Nephron progenitor cell (in vitro differentiated cells): ENCODE data around the gene WDR44.
A peak's percentile ranks its signal among the peaks of the same experiment; 100 is the strongest.
"Not testable (repeated sequence)": the region's sequence is repeated elsewhere in the genome, so short reads cannot be mapped to it uniquely, and the experiment has no call there.

ENCODE experiments used
- DNase-seq: peaks from one replicate; pipeline ENCODE4 v3.0.0; 2021
- H3K27ac Mint-ChIP-seq: 2 replicates; pipeline ENCODE4 v1.8.0; 2021; ENCODE audit warnings: mild to moderate bottlenecking, moderate library complexity, mixed read lengths
- H3K27me3 Mint-ChIP-seq: 2 replicates; pipeline ENCODE4 v1.8.0; 2021; ENCODE audit warnings: mild to moderate bottlenecking, low read depth, mixed read lengths; ENCODE audit not compliant: poor library complexity
- H3K36me3 Mint-ChIP-seq: 2 replicates; pipeline ENCODE4 v1.8.0; 2021; ENCODE audit warnings: low read depth, mixed read lengths
- H3K4me1 Mint-ChIP-seq: 2 replicates; pipeline ENCODE4 v1.8.0; 2021; ENCODE audit warnings: mixed read lengths
- H3K4me3 Mint-ChIP-seq: 2 replicates; pipeline ENCODE4 v1.8.0; 2021; ENCODE audit warnings: mild to moderate bottlenecking, moderate library complexity, mixed read lengths
- H3K9me3 Mint-ChIP-seq: 2 replicates; pipeline ENCODE4 v1.8.0; 2021; ENCODE audit warnings: mild to moderate bottlenecking, moderate library complexity, mixed read lengths
- TF ChIP-seq, protein P1 (sequence below): fragments of 200-600 bp; sonication (generic); IDR thresholded peaks from 2 replicates; pipeline ENCODE4 v1.5.0; 2021; ENCODE audit warnings: antibody characterized with exemption

Gene WDR44

DNA sequence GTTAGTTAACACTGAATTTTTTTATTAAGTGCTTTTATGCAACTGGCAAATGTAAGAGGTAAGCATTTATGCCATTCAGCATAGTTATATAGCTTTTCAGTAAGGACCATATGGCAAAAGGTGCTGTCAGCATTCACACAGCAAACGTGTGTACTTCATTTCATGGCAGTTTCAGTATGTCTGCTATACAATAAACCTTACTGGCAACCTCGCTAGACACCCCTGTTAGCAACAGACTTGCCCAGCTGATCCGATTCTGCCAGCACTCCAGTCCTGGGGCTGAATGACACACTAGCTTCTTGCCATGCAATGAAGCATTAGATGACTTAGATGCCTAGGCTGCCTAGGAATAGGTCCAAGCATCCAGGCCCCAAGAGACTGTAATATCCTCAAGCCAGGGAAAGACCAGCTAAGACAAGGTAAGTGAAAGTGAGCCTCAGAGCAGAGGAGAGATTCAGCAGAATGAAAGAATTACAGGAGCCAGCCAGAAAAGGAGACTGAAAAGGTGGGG, 102.4 kb downstream of the WDR44 start:
- Mint-ChIP-seq H3K9me3 (no peaks in the 10 kb centered on the region), H3K27ac (peak overlapping the region; percentile 24), H3K36me3 (peaks cover 32% of the 10 kb centered on the region), H3K4me1 (no peaks in the 10 kb centered on the region), H3K27me3 (no peaks in the 10 kb centered on the region), H3K4me3 (no peak overlapping the region)
- TF ChIP-seq, protein P1, sequence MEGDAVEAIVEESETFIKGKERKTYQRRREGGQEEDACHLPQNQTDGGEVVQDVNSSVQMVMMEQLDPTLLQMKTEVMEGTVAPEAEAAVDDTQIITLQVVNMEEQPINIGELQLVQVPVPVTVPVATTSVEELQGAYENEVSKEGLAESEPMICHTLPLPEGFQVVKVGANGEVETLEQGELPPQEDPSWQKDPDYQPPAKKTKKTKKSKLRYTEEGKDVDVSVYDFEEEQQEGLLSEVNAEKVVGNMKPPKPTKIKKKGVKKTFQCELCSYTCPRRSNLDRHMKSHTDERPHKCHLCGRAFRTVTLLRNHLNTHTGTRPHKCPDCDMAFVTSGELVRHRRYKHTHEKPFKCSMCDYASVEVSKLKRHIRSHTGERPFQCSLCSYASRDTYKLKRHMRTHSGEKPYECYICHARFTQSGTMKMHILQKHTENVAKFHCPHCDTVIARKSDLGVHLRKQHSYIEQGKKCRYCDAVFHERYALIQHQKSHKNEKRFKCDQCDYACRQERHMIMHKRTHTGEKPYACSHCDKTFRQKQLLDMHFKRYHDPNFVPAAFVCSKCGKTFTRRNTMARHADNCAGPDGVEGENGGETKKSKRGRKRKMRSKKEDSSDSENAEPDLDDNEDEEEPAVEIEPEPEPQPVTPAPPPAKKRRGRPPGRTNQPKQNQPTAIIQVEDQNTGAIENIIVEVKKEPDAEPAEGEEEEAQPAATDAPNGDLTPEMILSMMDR, result no peak
- DNase-seq, result no peak

- no peak for DNase-seq
- H3K36me3 Mint-ChIP-seq, result peaks cover 18% of the 10 kb centered on the region
- TF ChIP-seq, protein P1, result no peak
- peaks cover 2% of the 10 kb centered on the region for H3K27me3 Mint-ChIP-seq
- H3K27ac Mint-ChIP-seq, result no peak overlapping the region
- H3K4me3 Mint-ChIP-seq, result no peak overlapping the region
- H3K9me3 Mint-ChIP-seq, result peaks cover 4% of the 10 kb centered on the region
- peaks cover 5% of the 10 kb centered on the region for H3K4me1 Mint-ChIP-seq
Measured at GRCh38 chrX:118455013-118455412, 109.1 kb downstream of the WDR44 start.

GRCh38 chrX:118459494-118459893, 113.6 kb downstream of the WDR44 start:
- TF ChIP-seq, protein P1, result peak; percentile 49
- Mint-ChIP-seq H3K36me3 (no peaks in the 10 kb centered on the region), H3K27ac (no peak overlapping the region), H3K27me3 (peaks cover 5% of the 10 kb centered on the region), H3K9me3 (peaks cover 11% of the 10 kb centered on the region), H3K4me3 (no peak overlapping the region), H3K4me1 (peaks cover 5% of the 10 kb centered on the region)
- no peak for DNase-seq

DNA sequence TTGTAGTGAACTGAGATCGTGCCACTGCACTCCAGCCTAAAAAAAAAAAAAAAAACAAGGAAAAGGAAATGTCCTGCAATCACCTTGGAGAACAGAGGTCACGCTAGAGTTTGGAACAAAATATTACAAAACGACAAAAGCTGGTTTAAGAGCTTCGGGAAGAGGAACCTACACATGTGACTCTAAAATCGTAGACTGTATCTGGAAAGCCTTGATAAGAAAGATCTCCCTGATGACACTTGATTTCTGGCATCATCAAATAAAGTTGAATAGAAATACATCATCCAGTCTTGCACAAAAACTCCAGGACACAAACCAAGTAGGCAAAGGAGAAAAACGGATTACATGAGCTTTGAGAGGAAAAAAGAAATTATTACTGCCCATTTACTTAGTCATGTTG, 118.6 kb downstream of the WDR44 start:
- Mint-ChIP-seq H3K27ac (no peak overlapping the region), H3K4me3 (no peak overlapping the region), H3K36me3 (no peaks in the 10 kb centered on the region), H3K4me1 (no peaks in the 10 kb centered on the region), H3K9me3 (peaks cover 12% of the 10 kb centered on the region), H3K27me3 (peaks cover 3% of the 10 kb centered on the region)
- no peak for DNase-seq
- TF ChIP-seq, protein P1, result no peak

GRCh38 chrX:118468122-118468521, 122.2 kb downstream of the WDR44 start:
- no peak for DNase-seq
- peaks cover 7% of the 10 kb centered on the region for H3K27me3 Mint-ChIP-seq
- H3K27ac Mint-ChIP-seq, result no peak overlapping the region
- no peaks in the 10 kb centered on the region for H3K4me1 Mint-ChIP-seq
- no peaks in the 10 kb centered on the region for H3K36me3 Mint-ChIP-seq
- TF ChIP-seq, protein P1, result no peak
- peaks cover 35% of the 10 kb centered on the region for H3K9me3 Mint-ChIP-seq
- H3K4me3 Mint-ChIP-seq, result no peak overlapping the region

GRCh38 chrX:118470721-118471347, 124.9 kb downstream of the WDR44 start:
- H3K27ac Mint-ChIP-seq, H3K36me3 Mint-ChIP-seq, DNase-seq, H3K4me3 Mint-ChIP-seq, H3K4me1 Mint-ChIP-seq, H3K27me3 Mint-ChIP-seq: not testable (repeated sequence)
- peaks cover 29% of the 10 kb centered on the region for H3K9me3 Mint-ChIP-seq
